Trophoblast cell (in vitro differentiated cells and primary cell): ENCODE results near the gene ARMC3.

ENCODE experiments used
- DNase-seq, 2 donors: peaks; one replicate each; pipeline ENCODE4 v3.0.0-alpha.2; 2016
- H2AFZ ChIP-seq: 2 replicates; pipeline ENCODE4 v1.6.1; 2013; ENCODE audit warnings: low read length, moderate library complexity, mild to moderate bottlenecking; ENCODE audit not compliant: insufficient read depth, poor library complexity
- H2AK5ac ChIP-seq: 2 replicates; pipeline ENCODE4 v1.6.1; 2013; ENCODE audit warnings: mild to moderate bottlenecking, low read length
- H2BK120ac ChIP-seq: 2 replicates; pipeline ENCODE4 v1.6.1; 2013; ENCODE audit warnings: low read length, mild to moderate bottlenecking, moderate library complexity; ENCODE audit not compliant: insufficient read depth, poor library complexity
- H2BK12ac ChIP-seq: 2 replicates; pipeline ENCODE4 v1.6.1; 2013; ENCODE audit warnings: mild to moderate bottlenecking, low read length, moderate library complexity
- H2BK5ac ChIP-seq: 2 replicates; pipeline ENCODE4 v1.6.1; 2013; ENCODE audit warnings: low read length, low read depth, moderate library complexity, mild to moderate bottlenecking; ENCODE audit not compliant: poor library complexity
- H3K14ac ChIP-seq: 2 replicates; pipeline ENCODE4 v1.6.1; 2013; ENCODE audit warnings: mild to moderate bottlenecking, low read length
- H3K18ac ChIP-seq: 2 replicates; pipeline ENCODE4 v1.6.1; 2013; ENCODE audit warnings: mild to moderate bottlenecking, low read length
- H3K23ac ChIP-seq: 2 replicates; pipeline ENCODE4 v1.6.1; 2013; ENCODE audit warnings: low read length
- H3K27ac ChIP-seq: 2 replicates; pipeline ENCODE4 v1.5.1; 2013; ENCODE audit warnings: low read depth, mild to moderate bottlenecking, inconsistent platforms, low read length, moderate library complexity
- H3K27me3 ChIP-seq: 2 replicates; pipeline ENCODE4 v1.6.1; 2013; ENCODE audit warnings: inconsistent platforms, mild to moderate bottlenecking, low read length, moderate library complexity; ENCODE audit not compliant: insufficient read depth
- H3K36me3 ChIP-seq, 2 experiments: 1 replicate in 1 of 2; 2 replicates in 1 of 2; pipeline ENCODE4 v1.6.1; 2013; ENCODE audit warnings: low read length in 2 of 2, mild to moderate bottlenecking in 2 of 2, moderate library complexity in 1 of 2; ENCODE audit not compliant: insufficient read depth in 2 of 2, control insufficient read depth in 1 of 2
- H3K4ac ChIP-seq: 2 replicates; pipeline ENCODE4 v1.6.1; 2013; ENCODE audit warnings: low read depth, mild to moderate bottlenecking, low read length, moderate library complexity
- H3K4me1 ChIP-seq, 2 experiments: 1 replicate in 1 of 2; 2 replicates in 1 of 2; pipeline ENCODE4 v1.6.1; 2013; ENCODE audit warnings: low read length in 2 of 2, mild to moderate bottlenecking in 2 of 2, moderate library complexity in 1 of 2; ENCODE audit not compliant: insufficient read depth in 2 of 2, control insufficient read depth in 1 of 2
- H3K4me2 ChIP-seq: 2 replicates; pipeline ENCODE4 v1.6.1; 2013; ENCODE audit warnings: inconsistent platforms, mild to moderate bottlenecking, low read length, moderate library complexity
- H3K4me3 ChIP-seq: 2 replicates; pipeline ENCODE4 v1.5.1; 2013; ENCODE audit warnings: mild to moderate bottlenecking, low read depth, low read length, inconsistent platforms
- H3K79me1 ChIP-seq: one replicate; pipeline ENCODE4 v1.6.1; 2013; ENCODE audit warnings: low read length
- H3K79me2 ChIP-seq: 2 replicates; pipeline ENCODE4 v1.6.1; 2013; ENCODE audit warnings: low read length, mild to moderate bottlenecking; ENCODE audit not compliant: control insufficient read depth, insufficient read depth, poor library complexity
- H3K9ac ChIP-seq: 2 replicates; pipeline ENCODE4 v1.6.1; 2013; ENCODE audit warnings: mild to moderate bottlenecking, low read length
- H3K9me3 ChIP-seq: 2 replicates; pipeline ENCODE4 v1.6.1; 2013; ENCODE audit warnings: low read depth, mild to moderate bottlenecking, control low read depth, inconsistent platforms, low read length; ENCODE audit not compliant: insufficient read depth
- H4K12ac ChIP-seq: 2 replicates; pipeline ENCODE4 v1.6.1; 2013; ENCODE audit warnings: low read depth, mild to moderate bottlenecking, low read length, moderate library complexity
- H4K8ac ChIP-seq: 2 replicates; pipeline ENCODE4 v1.6.1; 2013; ENCODE audit warnings: low read depth, mild to moderate bottlenecking, low read length, moderate library complexity
- H4K91ac ChIP-seq: one replicate; pipeline ENCODE4 v1.6.1; 2013; ENCODE audit warnings: low read depth, mild to moderate bottlenecking, low read length, moderate library complexity
- WGBS: extraction: QIAGEN DNeasy Blood & Tissue Kit; methylation state at CpG from one replicate; pipeline ENCODE4 v1.1.7; 2013; ENCODE audit warnings: missing lambda C conversion rate; ENCODE audit not compliant: insufficient read length, insufficient coverage; ENCODE audit errors: extremely low coverage; 5-methylcytosine and 5-hydroxymethylcytosine counted together

Gene ARMC3

GRCh38 chr10:22912763-22913384 is 15.0 kb upstream of the ARMC3 start:
- Histone ChIP-seq H3K4me2 (no peak overlapping the region), H3K79me2 (no peaks in the 10 kb centered on the region), H3K4ac (no peak overlapping the region), H2AK5ac (no peak overlapping the region), H3K9me3 (peaks cover 6% of the 10 kb centered on the region), H4K91ac (no peak overlapping the region), H4K12ac (no peak overlapping the region), H3K14ac (no peak overlapping the region), H4K8ac (no peak overlapping the region), H2AFZ (no peak overlapping the region), H3K4me1 (no peaks in the 10 kb centered on the region), H3K36me3 (peaks cover 2% of the 10 kb centered on the region in 2 experiments), H3K27ac (no peak overlapping the region), H2BK12ac (no peak overlapping the region), H3K23ac (no peak overlapping the region), H3K18ac (no peak overlapping the region), H3K9ac (no peak overlapping the region), H3K4me3 (no peak overlapping the region), H2BK5ac (no peak overlapping the region), H3K27me3 (no peaks in the 10 kb centered on the region), H2BK120ac (no peak overlapping the region), H3K79me1 (no peaks in the 10 kb centered on the region)
- no peak for DNase-seq
- WGBS: no CpG with 5 or more reads among the region's 5 CpGs

GRCh38 chr10:22913474-22914092 is 14.3 kb upstream of the ARMC3 start:
- Histone ChIP-seq H3K9me3 (peaks cover 3% of the 10 kb centered on the region), H3K14ac (no peak overlapping the region), H2AK5ac (no peak overlapping the region), H2AFZ (no peak overlapping the region), H3K79me2 (no peaks in the 10 kb centered on the region), H2BK120ac (no peak overlapping the region), H3K4me1 (no peaks in the 10 kb centered on the region), H3K4me2 (no peak overlapping the region), H2BK12ac (no peak overlapping the region), H3K36me3 (peaks cover 0 to 2% of the 10 kb centered on the region in 2 experiments), H2BK5ac (no peak overlapping the region), H3K9ac (no peak overlapping the region), H3K4me3 (no peak overlapping the region), H4K12ac (no peak overlapping the region), H3K79me1 (no peaks in the 10 kb centered on the region), H3K27me3 (no peaks in the 10 kb centered on the region), H3K27ac (no peak overlapping the region), H3K23ac (no peak overlapping the region), H3K18ac (no peak overlapping the region), H4K91ac (no peak overlapping the region), H4K8ac (no peak overlapping the region), H3K4ac (no peak overlapping the region)
- WGBS: no CpG with 5 or more reads among the region's 6 CpGs
- DNase-seq: no peak

- Histone ChIP-seq H3K4me1 (no peaks in the 10 kb centered on the region), H3K79me2 (no peaks in the 10 kb centered on the region), H3K14ac (no peak overlapping the region), H3K18ac (no peak overlapping the region), H3K36me3 (no peaks in the 10 kb centered on the region), H3K4me3 (no peak overlapping the region), H3K27me3 (no peaks in the 10 kb centered on the region), H2AFZ (no peak overlapping the region), H2AK5ac (no peak overlapping the region), H3K23ac (no peak overlapping the region), H2BK12ac (no peak overlapping the region), H3K4ac (no peak overlapping the region), H4K12ac (no peak overlapping the region), H2BK120ac (no peak overlapping the region), H2BK5ac (no peak overlapping the region), H3K4me2 (no peak overlapping the region), H3K27ac (no peak overlapping the region), H4K8ac (no peak overlapping the region), H3K9me3 (no peaks in the 10 kb centered on the region), H3K9ac (no peak overlapping the region), H3K79me1 (no peaks in the 10 kb centered on the region), H4K91ac (no peak overlapping the region)
- no CpG with 5 or more reads among the region's 3 CpGs for WGBS
- DNase-seq: no peak
Measured at GRCh38 chr10:22915314-22915713, 12.5 kb upstream of the ARMC3 start.

- no peak for DNase-seq
- no peak overlapping the region for H2BK12ac ChIP-seq
- no peaks in the 10 kb centered on the region for H3K79me1 ChIP-seq
- no peak overlapping the region for H3K18ac ChIP-seq
- no CpG with 5 or more reads among the region's 1 CpG for WGBS
- no peaks in the 10 kb centered on the region for H3K27me3 ChIP-seq
- H2BK5ac ChIP-seq: no peak overlapping the region
- no peak overlapping the region for H3K14ac ChIP-seq
- H2AK5ac ChIP-seq: no peak overlapping the region
- H3K36me3 ChIP-seq: no peaks in the 10 kb centered on the region
- no peak overlapping the region for H3K9ac ChIP-seq
- H3K4me1 ChIP-seq: no peaks in the 10 kb centered on the region
- no peak overlapping the region for H3K4ac ChIP-seq
- no peak overlapping the region for H3K27ac ChIP-seq
- no peak overlapping the region for H3K4me2 ChIP-seq
- H2AFZ ChIP-seq: no peak overlapping the region
- no peak overlapping the region for H4K8ac ChIP-seq
- no peak overlapping the region for H4K91ac ChIP-seq
- H3K4me3 ChIP-seq: no peak overlapping the region
- no peak overlapping the region for H4K12ac ChIP-seq
- no peak overlapping the region for H3K23ac ChIP-seq
- H2BK120ac ChIP-seq: no peak overlapping the region
- H3K79me2 ChIP-seq: no peaks in the 10 kb centered on the region
- no peaks in the 10 kb centered on the region for H3K9me3 ChIP-seq
Measured at GRCh38 chr10:22925088-22925487, 2.8 kb upstream of the ARMC3 start.
